Nephron progenitor cell (in vitro differentiated cells): ENCODE measurements around the gene IGFBP7.

Source experiments
- DNase-seq: peaks from one replicate; pipeline ENCODE4 v3.0.0; 2021
- H3K27ac Mint-ChIP-seq: 2 replicates; pipeline ENCODE4 v1.8.0; 2021; ENCODE audit warnings: mild to moderate bottlenecking, moderate library complexity, mixed read lengths
- H3K27me3 Mint-ChIP-seq: 2 replicates; pipeline ENCODE4 v1.8.0; 2021; ENCODE audit warnings: mild to moderate bottlenecking, low read depth, mixed read lengths; ENCODE audit not compliant: poor library complexity
- H3K36me3 Mint-ChIP-seq: 2 replicates; pipeline ENCODE4 v1.8.0; 2021; ENCODE audit warnings: low read depth, mixed read lengths
- H3K4me1 Mint-ChIP-seq: 2 replicates; pipeline ENCODE4 v1.8.0; 2021; ENCODE audit warnings: mixed read lengths
- H3K4me3 Mint-ChIP-seq: 2 replicates; pipeline ENCODE4 v1.8.0; 2021; ENCODE audit warnings: mild to moderate bottlenecking, moderate library complexity, mixed read lengths
- H3K9me3 Mint-ChIP-seq: 2 replicates; pipeline ENCODE4 v1.8.0; 2021; ENCODE audit warnings: mild to moderate bottlenecking, moderate library complexity, mixed read lengths
- TF ChIP-seq, protein P1 (sequence below): fragments of 200-600 bp; sonication (generic); IDR thresholded peaks from 2 replicates; pipeline ENCODE4 v1.5.0; 2021; ENCODE audit warnings: antibody characterized with exemption

IGFBP7 gene, protein sequence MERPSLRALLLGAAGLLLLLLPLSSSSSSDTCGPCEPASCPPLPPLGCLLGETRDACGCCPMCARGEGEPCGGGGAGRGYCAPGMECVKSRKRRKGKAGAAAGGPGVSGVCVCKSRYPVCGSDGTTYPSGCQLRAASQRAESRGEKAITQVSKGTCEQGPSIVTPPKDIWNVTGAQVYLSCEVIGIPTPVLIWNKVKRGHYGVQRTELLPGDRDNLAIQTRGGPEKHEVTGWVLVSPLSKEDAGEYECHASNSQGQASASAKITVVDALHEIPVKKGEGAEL

DNA sequence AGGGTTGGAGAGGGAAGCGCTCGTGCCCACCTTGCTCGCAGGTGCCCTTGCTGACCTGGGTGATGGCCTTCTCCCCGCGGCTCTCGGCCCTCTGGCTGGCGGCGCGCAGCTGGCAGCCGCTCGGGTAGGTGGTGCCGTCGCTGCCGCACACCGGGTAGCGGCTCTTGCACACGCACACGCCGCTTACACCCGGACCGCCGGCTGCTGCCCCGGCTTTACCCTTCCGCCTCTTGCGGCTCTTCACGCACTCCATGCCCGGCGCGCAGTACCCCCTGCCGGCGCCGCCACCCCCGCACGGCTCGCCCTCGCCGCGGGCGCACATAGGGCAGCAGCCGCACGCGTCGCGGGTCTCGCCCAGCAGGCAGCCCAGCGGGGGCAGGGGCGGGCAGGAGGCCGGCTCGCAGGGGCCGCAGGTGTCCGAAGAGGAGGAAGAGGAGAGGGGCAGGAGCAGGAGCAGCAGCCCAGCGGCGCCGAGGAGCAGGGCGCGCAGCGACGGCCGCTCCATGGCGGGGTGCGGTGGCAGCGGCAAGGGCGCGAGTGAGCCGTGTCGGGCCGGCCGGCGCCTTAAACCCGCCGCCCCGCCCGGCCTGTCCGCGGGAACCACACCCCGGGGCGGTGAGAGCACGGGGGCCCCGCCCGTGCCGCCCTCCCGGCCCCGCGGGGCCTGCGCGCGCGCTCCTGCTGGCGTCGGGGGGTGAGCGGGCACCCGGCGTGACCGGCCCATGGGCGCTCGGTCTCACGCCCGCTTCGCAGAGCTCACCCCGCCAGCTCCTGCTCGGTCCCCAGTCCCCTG is at the start of gene IGFBP7:
IGFBP7 (minus strand) TSS at position 539 of the 793 bp plus-strand sequence; CDS start at position 505, 34 bp downstream.
- no peaks in the 10 kb centered on the region for H3K36me3 Mint-ChIP-seq
- H3K27me3 Mint-ChIP-seq = peaks cover 70% of the 10 kb centered on the region
- peaks cover 18% of the 10 kb centered on the region for H3K4me1 Mint-ChIP-seq
- H3K9me3 Mint-ChIP-seq = no peaks in the 10 kb centered on the region
- TF ChIP-seq, protein P1, sequence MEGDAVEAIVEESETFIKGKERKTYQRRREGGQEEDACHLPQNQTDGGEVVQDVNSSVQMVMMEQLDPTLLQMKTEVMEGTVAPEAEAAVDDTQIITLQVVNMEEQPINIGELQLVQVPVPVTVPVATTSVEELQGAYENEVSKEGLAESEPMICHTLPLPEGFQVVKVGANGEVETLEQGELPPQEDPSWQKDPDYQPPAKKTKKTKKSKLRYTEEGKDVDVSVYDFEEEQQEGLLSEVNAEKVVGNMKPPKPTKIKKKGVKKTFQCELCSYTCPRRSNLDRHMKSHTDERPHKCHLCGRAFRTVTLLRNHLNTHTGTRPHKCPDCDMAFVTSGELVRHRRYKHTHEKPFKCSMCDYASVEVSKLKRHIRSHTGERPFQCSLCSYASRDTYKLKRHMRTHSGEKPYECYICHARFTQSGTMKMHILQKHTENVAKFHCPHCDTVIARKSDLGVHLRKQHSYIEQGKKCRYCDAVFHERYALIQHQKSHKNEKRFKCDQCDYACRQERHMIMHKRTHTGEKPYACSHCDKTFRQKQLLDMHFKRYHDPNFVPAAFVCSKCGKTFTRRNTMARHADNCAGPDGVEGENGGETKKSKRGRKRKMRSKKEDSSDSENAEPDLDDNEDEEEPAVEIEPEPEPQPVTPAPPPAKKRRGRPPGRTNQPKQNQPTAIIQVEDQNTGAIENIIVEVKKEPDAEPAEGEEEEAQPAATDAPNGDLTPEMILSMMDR = no peak
- DNase-seq = peak; percentile 52
- no peak within 1 kb of the TSS for H3K27ac Mint-ChIP-seq
- H3K4me3 Mint-ChIP-seq = peak within 1 kb of the TSS; percentile 92

DNA sequence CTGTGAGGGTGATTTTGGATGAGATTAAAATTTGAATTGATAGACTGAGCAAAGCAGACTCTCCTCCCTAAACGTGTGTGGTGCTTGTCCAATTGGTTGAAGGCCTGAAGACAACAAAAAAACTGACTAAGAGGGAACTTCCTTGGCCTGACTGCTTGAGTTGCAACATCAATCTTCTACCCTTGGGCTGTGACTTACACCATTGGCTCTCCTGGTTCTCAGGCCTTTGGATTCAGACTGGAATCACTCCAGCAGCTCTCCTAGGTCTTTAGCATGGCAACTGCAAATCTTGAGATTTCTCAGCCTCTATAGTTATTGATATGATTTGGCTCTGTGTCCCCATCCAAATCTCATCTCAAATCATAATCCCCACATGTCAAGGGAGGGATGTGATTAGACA is 49.7 kb upstream of the IGFBP7 start:
- Mint-ChIP-seq H3K9me3 (peaks cover 17% of the 10 kb centered on the region), H3K4me3 (no peak overlapping the region), H3K27ac (no peak overlapping the region), H3K36me3 (peaks cover 15% of the 10 kb centered on the region), H3K4me1 (peaks cover 8% of the 10 kb centered on the region), H3K27me3 (peaks cover 5% of the 10 kb centered on the region)
- no peak for DNase-seq
- TF ChIP-seq, protein P1 = no peak

DNA sequence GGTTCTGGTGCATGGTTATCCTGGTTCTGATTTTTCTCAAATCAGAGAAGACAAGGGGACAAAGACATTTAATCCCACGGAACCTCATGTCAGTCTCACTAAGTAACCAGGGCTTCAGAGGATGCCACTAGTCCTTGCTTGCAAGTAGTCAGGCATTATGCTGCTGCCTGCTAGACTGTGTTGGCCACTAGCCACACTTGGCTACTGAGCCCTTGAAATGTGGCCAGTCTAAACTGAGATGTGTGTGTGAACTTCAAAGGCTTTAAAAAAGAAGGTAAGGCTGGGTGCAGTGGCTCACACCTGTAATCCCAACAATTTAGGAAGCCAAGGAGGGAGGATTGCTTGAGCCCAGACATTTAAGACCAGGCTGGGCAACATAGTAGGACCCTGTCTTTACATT is 48.6 kb upstream of the IGFBP7 start:
- H3K9me3 Mint-ChIP-seq = peaks cover 18% of the 10 kb centered on the region
- H3K27me3 Mint-ChIP-seq = no peaks in the 10 kb centered on the region
- no peak overlapping the region for H3K27ac Mint-ChIP-seq
- peaks cover 5% of the 10 kb centered on the region for H3K4me1 Mint-ChIP-seq
- H3K4me3 Mint-ChIP-seq = no peak overlapping the region
- peaks cover 15% of the 10 kb centered on the region for H3K36me3 Mint-ChIP-seq
- TF ChIP-seq, protein P1 = no peak
- DNase-seq = no peak

DNA sequence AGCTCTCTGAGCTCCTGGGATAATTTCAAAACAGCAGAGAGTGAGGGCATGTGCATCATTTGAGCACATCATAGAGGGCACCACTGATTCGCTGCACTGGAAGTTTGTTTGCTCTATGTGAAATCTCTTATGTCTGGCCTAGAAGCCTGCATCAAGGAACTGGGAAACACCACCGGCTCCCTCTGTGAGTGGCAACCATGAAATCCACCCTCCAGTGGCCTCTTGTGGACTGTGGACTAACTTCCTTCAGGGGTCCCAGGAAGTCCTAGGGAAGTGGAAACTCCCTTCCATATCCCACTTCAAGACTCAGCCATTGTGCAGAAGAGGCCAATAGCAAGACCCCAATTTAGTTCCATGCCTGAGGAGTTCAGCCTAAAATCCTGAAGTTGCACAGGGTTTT is 48.0 kb upstream of the IGFBP7 start:
- Mint-ChIP-seq H3K27me3 (no peaks in the 10 kb centered on the region), H3K4me3 (no peak overlapping the region), H3K27ac (no peak overlapping the region), H3K4me1 (peaks cover 10% of the 10 kb centered on the region), H3K9me3 (peaks cover 18% of the 10 kb centered on the region), H3K36me3 (peaks cover 15% of the 10 kb centered on the region)
- no peak for DNase-seq
- TF ChIP-seq, protein P1 = no peak

DNA sequence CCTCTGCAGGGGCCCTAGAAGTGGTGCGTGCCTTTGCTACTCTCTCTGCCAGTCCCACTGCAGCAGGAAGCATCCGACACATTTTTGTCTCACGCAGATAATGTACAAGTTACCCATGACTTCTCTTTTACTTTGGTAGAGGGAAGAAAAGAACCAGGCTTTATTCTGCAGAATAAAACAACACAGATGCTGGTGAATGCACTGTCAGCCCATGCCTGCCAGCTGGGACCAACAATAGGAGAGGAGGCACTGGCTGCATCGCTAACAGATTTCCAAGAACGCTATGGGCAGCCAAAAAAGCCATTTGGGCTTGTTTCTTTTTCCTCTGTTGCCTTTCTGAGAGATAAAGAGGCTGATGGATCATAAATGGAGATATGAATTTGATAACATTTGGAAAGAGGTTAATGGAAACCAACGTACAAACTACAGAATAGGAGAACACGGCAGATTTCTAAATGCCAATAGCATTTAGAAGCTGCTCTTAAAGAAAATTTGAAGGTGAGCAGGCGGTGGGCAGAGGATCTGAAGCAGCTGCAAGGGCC is 47.5 kb upstream of the IGFBP7 start:
- Mint-ChIP-seq H3K36me3 (peaks cover 15% of the 10 kb centered on the region), H3K9me3 (peaks cover 18% of the 10 kb centered on the region), H3K27me3 (no peaks in the 10 kb centered on the region), H3K4me3 (no peak overlapping the region), H3K4me1 (peaks cover 13% of the 10 kb centered on the region), H3K27ac (no peak overlapping the region)
- TF ChIP-seq, protein P1 = no peak
- no peak for DNase-seq
